ENCODE data around the gene GATAD2A. TPM values are rescaled to one million over a fixed set of nuclear protein-coding genes. Genes with fewer than 3 reads are reported as not detected.

The GATAD2A gene
- total and polyA plus RNA-seq, 10 of the 15 experiments (the other 5 are each of a cell fraction or from before 2014, with no cell fraction given), result 2.6 to 173 (median 32.0) TPM

DNA sequence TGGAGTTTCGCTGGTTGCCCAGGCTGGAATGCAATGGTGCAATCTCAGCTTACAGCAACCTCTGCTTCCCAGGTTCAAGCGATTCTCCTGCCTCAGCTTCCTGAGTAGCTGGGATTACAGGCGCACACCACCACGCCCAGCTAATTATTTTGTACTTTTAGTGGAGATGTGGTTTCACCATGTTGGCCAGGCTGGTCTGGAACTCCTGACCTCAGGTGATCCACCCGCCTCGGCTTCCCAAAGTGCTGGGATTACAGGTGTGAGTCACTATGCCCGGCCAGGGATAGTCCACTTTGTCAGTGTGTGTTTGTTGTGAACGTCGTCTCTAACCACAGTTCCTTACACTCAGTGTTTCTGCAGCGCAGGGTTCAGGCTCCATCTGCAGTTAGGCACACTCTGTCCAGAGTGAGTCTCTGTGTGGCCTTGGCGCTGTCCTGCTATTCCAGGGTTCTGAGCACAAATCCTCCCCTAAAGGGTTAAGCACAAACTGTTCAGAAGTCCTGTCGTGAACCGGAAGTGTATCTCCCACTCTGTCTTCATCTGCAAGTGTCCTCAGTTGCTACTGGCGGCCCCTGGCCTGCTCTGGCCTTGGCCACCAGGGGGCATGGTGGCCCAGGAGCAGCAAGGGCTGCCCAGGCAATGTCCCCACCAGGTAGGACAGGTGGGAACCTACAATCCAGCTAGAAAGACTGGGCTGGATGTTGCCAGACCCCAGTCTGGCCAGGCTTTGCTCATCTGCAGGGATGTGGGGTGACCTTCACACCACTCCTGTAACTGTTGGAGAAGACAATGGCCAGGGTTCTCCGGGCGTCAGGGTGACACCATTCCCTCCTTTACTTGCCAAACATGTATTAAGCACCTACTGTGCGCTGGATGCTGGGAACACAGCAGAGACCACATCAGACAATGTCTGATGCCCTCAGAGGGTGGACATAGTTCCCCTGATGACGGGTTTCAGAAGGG is 38.8 kb upstream of the GATAD2A start (continued):
- TF ChIP-seq SIX5 (IDR thresholded peaks at IDR 0.05; ENCODE audit: low read depth, low read length, severe bottlenecking) (no peak), SREBF1 (IDR thresholded peaks at IDR 0.05; ENCODE audit: low read length) (no peak), USF1 (IDR thresholded peaks at IDR 0.05; ENCODE audit: borderline replicate concordance, extremely low read length, insufficient read depth, low read depth, low read length) (no peak), SMAD5 (IDR thresholded peaks at IDR 0.05; ENCODE audit: low read depth) (no peak), JUND (IDR thresholded peaks at IDR 0.05; ENCODE audit: low read depth, low read length) (no peak), KDM1A (IDR thresholded peaks at IDR 0.05; ENCODE audit: borderline replicate concordance) (no peak), CBX5 (IDR thresholded peaks at IDR 0.05; ENCODE audit: low read depth) (no peak), IRF4 (IDR thresholded peaks at IDR 0.05; ENCODE audit: low read depth, low read length) (no peak), JUNB (IDR thresholded peaks at IDR 0.05) (no peak), CHD1 (IDR thresholded peaks at IDR 0.05; ENCODE audit: low read depth, low read length) (no peak), CUX1 (IDR thresholded peaks at IDR 0.05; ENCODE audit: insufficient replicate concordance, low read depth, low read length) (no peak), YY1 (IDR thresholded peaks at IDR 0.05; ENCODE audit: low read depth, low read length) (peak; percentile 80), RAD51 (IDR thresholded peaks at IDR 0.05) (no peak), NFXL1 (IDR thresholded peaks at IDR 0.05; ENCODE audit: borderline replicate concordance) (no peak)
- TF ChIP-seq, protein P1, sequence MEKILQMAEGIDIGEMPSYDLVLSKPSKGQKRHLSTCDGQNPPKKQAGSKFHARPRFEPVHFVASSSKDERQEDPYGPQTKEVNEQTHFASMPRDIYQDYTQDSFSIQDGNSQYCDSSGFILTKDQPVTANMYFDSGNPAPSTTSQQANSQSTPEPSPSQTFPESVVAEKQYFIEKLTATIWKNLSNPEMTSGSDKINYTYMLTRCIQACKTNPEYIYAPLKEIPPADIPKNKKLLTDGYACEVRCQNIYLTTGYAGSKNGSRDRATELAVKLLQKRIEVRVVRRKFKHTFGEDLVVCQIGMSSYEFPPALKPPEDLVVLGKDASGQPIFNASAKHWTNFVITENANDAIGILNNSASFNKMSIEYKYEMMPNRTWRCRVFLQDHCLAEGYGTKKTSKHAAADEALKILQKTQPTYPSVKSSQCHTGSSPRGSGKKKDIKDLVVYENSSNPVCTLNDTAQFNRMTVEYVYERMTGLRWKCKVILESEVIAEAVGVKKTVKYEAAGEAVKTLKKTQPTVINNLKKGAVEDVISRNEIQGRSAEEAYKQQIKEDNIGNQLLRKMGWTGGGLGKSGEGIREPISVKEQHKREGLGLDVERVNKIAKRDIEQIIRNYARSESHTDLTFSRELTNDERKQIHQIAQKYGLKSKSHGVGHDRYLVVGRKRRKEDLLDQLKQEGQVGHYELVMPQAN (conservative IDR thresholded peaks at IDR 0.05), result no peak
- TF ChIP-seq, protein P2, sequence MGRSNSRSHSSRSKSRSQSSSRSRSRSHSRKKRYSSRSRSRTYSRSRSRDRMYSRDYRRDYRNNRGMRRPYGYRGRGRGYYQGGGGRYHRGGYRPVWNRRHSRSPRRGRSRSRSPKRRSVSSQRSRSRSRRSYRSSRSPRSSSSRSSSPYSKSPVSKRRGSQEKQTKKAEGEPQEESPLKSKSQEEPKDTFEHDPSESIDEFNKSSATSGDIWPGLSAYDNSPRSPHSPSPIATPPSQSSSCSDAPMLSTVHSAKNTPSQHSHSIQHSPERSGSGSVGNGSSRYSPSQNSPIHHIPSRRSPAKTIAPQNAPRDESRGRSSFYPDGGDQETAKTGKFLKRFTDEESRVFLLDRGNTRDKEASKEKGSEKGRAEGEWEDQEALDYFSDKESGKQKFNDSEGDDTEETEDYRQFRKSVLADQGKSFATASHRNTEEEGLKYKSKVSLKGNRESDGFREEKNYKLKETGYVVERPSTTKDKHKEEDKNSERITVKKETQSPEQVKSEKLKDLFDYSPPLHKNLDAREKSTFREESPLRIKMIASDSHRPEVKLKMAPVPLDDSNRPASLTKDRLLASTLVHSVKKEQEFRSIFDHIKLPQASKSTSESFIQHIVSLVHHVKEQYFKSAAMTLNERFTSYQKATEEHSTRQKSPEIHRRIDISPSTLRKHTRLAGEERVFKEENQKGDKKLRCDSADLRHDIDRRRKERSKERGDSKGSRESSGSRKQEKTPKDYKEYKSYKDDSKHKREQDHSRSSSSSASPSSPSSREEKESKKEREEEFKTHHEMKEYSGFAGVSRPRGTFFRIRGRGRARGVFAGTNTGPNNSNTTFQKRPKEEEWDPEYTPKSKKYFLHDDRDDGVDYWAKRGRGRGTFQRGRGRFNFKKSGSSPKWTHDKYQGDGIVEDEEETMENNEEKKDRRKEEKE (IDR thresholded peaks at IDR 0.05), result no peak
- TF ChIP-seq, protein P3, sequence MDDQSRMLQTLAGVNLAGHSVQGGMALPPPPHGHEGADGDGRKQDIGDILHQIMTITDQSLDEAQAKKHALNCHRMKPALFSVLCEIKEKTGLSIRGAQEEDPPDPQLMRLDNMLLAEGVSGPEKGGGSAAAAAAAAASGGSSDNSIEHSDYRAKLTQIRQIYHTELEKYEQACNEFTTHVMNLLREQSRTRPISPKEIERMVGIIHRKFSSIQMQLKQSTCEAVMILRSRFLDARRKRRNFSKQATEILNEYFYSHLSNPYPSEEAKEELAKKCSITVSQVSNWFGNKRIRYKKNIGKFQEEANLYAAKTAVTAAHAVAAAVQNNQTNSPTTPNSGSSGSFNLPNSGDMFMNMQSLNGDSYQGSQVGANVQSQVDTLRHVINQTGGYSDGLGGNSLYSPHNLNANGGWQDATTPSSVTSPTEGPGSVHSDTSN (IDR thresholded peaks at IDR 0.05; ENCODE audit: insufficient replicate concordance, low read depth, low read length), result no peak

All from GM12878 (cell line).